Suprapubic skin (tissue), 4 donors: ENCODE measurements around the gene CCM2L. TPM values are rescaled to one million over a fixed set of nuclear protein-coding genes. Genes with fewer than 3 reads are reported as not detected.
A peak's percentile ranks its signal among the peaks of the same experiment; 100 is the strongest.
"Not testable (repeated sequence)": the region's sequence is repeated elsewhere in the genome, so short reads cannot be mapped to it uniquely, and the experiment has no call there.

ENCODE experiments used
- DNase-seq, 2 donors: peaks; one replicate each; pipeline ENCODE4 v3.0.0-alpha.2; 2019; ENCODE audit warnings: low spot score in 2 of 2
- H3K27ac ChIP-seq: fragments of 200-600 bp; sonication (generic); one replicate; pipeline ENCODE4 v1.5.1; 2019
- H3K27me3 ChIP-seq: fragments of 200-600 bp; sonication (generic); one replicate; pipeline ENCODE4 v1.5.1; 2019
- H3K36me3 ChIP-seq: fragments of 200-600 bp; sonication (generic); one replicate; pipeline ENCODE4 v1.5.1; 2019
- H3K4me1 ChIP-seq: fragments of 200-600 bp; sonication (generic); one replicate; pipeline ENCODE4 v1.5.1; 2019
- H3K4me3 ChIP-seq: fragments of 200-600 bp; sonication (generic); one replicate; pipeline ENCODE4 v1.5.1; 2019; ENCODE audit warnings: mild to moderate bottlenecking
- H3K9me3 ChIP-seq: fragments of 200-600 bp; sonication (generic); one replicate; pipeline ENCODE4 v1.5.1; 2019
- EP300 ChIP-seq: sonication (generic); formaldehyde crosslinking; IDR thresholded peaks from one replicate; pipeline ENCODE4 v1.6.1; 2017; ENCODE audit warnings: antibody characterized with exemption
- POLR2A ChIP-seq, 2 donors: fragments of 450-650 bp; IDR thresholded peaks; one replicate each; pipeline ENCODE4 v1.6.1; 2017; ENCODE audit warnings: antibody characterized with exemption in 2 of 2, mild to moderate bottlenecking in 2 of 2, moderate library complexity in 2 of 2
- POLR2AphosphoS5 ChIP-seq, 3 donors: sonication (generic); formaldehyde crosslinking; IDR thresholded peaks; one replicate each; pipeline ENCODE4 v1.6.1; 2017; ENCODE audit warnings: antibody characterized with exemption in 3 of 3
- WGBS: methylation state at CpG from one replicate; pipeline ENCODE4 v1.1.5; 2018; 5-methylcytosine and 5-hydroxymethylcytosine counted together
- total RNA-seq, 4 donors: library from RNA; depleted of rRNA; stranded (reverse); fragments of >200 nt; gene quantifications; one replicate each; pipeline ENCODE4 v1.1.0, GENCODE V29; 2016
- TF ChIP-seq, protein P1 (sequence below), 2 donors: fragments of 200-600 bp in 1 of 2; fragments of 450-650 bp in 1 of 2; sonication (generic) in 1 of 2; IDR thresholded peaks; one replicate each; pipeline ENCODE4 v1.5.1; 2016 to 2019; ENCODE audit warnings: antibody characterized with exemption in 2 of 2, mild to moderate bottlenecking in 1 of 2, moderate library complexity in 1 of 2

Gene CCM2L
- total RNA-seq, 4 donors from 2014 or later: 0.62 to 3.4 (median 1.4) TPM

DNA sequence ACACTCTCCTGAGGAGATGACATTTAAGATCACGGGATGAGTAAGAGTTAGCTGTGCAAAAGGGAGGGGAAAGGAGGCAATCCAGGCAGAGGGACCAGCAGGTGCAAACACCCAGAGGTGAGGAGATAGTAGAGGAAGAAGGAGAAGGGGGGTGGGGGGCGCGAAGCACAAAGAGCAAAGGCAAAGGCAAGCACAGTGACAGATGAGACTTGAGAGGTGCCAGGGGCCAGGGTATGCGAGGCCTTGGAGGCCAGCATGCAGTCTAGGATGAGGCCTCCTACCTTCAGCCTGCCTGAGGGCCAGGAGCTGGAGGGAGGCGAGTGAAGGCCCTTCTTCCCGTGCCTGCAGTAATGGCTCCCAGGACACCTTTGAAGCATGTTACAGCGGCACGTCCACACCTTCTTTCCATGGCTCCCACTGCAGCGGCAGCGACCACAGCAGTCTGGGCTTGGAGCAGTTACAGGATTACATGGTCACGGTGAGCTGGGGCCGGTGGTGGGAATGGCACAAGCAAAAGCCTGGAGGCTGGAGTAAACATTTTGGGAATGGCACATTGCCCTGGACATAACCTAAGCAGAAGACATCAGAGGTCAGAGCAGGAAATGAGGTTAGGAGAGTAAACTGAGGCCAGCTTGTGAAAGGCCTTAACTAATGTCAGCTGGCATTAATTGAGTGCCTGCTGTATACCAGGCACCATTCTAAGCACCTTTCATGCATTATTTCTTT lies 18.6 kb downstream of the CCM2L start:
- no peak for DNase-seq
- TF ChIP-seq POLR2A (IDR thresholded peaks at IDR 0.05): no peak
- TF ChIP-seq, protein P1, sequence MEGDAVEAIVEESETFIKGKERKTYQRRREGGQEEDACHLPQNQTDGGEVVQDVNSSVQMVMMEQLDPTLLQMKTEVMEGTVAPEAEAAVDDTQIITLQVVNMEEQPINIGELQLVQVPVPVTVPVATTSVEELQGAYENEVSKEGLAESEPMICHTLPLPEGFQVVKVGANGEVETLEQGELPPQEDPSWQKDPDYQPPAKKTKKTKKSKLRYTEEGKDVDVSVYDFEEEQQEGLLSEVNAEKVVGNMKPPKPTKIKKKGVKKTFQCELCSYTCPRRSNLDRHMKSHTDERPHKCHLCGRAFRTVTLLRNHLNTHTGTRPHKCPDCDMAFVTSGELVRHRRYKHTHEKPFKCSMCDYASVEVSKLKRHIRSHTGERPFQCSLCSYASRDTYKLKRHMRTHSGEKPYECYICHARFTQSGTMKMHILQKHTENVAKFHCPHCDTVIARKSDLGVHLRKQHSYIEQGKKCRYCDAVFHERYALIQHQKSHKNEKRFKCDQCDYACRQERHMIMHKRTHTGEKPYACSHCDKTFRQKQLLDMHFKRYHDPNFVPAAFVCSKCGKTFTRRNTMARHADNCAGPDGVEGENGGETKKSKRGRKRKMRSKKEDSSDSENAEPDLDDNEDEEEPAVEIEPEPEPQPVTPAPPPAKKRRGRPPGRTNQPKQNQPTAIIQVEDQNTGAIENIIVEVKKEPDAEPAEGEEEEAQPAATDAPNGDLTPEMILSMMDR (IDR thresholded peaks at IDR 0.05): no peak
- no peak for TF ChIP-seq EP300
- no peak for TF ChIP-seq POLR2AphosphoS5 (IDR thresholded peaks at IDR 0.05)
- Histone ChIP-seq H3K4me1 (peaks cover 7% of the 10 kb centered on the region), H3K27ac (no peak overlapping the region), H3K4me3 (no peak overlapping the region), H3K36me3 (no peaks in the 10 kb centered on the region), H3K9me3 (no peaks in the 10 kb centered on the region), H3K27me3 (peaks cover 23% of the 10 kb centered on the region)
- WGBS: 54% methylated on average over 12 of the region's 12 CpGs

DNA sequence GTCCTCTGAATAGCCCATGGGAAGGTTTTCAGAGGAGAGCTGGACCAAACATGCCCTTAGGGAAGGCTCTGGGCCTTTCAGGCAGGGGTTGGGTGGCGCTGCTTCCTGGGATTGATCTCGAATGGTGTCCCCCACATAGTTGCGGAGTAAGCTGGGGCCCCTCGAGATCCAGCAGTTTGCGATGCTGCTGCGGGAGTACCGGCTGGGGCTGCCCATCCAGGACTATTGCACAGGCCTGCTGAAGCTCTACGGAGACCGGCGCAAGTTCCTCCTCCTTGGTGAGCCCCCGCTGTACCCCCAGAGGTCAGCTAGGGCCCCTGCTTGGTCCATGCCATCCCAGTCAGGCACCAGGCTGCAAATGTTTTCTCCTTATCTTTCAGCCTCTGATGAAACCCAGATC lies 19.3 kb downstream of the CCM2L start:
- WGBS: 84% methylated on average over 6 of the region's 11 CpGs
- H3K27ac ChIP-seq: no peak overlapping the region
- H3K4me3 ChIP-seq: no peak overlapping the region
- TF ChIP-seq POLR2A (IDR thresholded peaks at IDR 0.05) (no peak), POLR2AphosphoS5 (IDR thresholded peaks at IDR 0.05) (no peak), EP300 (no peak)
- TF ChIP-seq, protein P1 (IDR thresholded peaks at IDR 0.05): no peak
- H3K9me3 ChIP-seq: no peaks in the 10 kb centered on the region
- no peak for DNase-seq
- H3K36me3 ChIP-seq: no peaks in the 10 kb centered on the region
- peaks cover 23% of the 10 kb centered on the region for H3K27me3 ChIP-seq
- peaks cover 7% of the 10 kb centered on the region for H3K4me1 ChIP-seq

DNA sequence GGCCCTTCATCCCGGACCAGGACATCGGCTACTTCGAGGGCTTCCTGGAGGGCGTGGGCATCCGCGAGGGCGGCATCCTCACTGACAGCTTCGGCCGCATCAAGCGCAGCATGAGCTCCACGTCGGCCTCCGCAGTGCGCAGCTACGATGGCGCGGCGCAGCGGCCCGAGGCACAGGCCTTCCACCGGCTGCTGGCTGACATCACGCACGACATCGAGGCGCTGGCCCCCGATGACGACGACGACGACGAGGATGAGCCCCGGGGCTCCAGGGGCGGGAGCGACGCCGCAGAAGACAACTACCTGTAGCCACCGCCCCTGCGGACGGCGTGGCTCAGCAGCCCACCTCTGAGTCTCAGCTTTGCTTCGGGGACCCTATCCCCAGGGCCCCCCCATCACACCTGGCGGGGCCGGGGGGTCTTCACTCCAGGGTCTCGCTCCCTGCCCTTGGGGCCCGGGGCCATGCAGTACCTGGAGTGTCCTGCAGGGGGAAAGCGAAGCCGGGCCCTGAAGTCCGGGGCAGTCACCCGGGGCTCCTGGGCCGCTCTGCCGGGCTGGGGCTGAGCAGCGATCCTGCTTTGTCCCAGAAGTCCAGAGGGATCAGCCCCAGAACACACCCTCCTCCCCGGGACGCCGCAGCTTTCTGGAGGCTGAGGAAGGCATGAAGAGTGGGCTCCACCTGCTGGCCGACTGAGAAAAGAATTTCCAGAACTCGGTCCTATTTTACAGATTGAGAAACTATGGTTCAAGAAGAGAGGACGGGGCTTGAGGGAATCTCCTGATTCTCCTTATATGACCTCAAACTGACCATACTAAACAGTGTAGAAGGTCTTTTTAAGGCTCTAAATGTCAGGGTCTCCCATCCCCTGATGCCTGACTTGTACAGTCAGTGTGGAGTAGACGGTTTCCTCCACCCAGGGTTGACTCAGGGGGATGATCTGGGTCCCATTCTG lies 21.0 kb downstream of the CCM2L start:
- Histone ChIP-seq H3K4me1 (peaks cover 7% of the 10 kb centered on the region), H3K9me3 (no peaks in the 10 kb centered on the region), H3K27me3 (peaks cover 25% of the 10 kb centered on the region), H3K4me3 (peak overlapping the region; percentile 25), H3K27ac (no peak overlapping the region), H3K36me3 (no peaks in the 10 kb centered on the region)
- TF ChIP-seq POLR2AphosphoS5 (IDR thresholded peaks at IDR 0.05): no peak
- TF ChIP-seq, protein P1 (IDR thresholded peaks at IDR 0.05): peak; percentile 63 to 87
- DNase-seq: peak in 1 of 2 donors; percentile 78
- 7% methylated on average over 11 of the region's 59 CpGs for WGBS

DNA sequence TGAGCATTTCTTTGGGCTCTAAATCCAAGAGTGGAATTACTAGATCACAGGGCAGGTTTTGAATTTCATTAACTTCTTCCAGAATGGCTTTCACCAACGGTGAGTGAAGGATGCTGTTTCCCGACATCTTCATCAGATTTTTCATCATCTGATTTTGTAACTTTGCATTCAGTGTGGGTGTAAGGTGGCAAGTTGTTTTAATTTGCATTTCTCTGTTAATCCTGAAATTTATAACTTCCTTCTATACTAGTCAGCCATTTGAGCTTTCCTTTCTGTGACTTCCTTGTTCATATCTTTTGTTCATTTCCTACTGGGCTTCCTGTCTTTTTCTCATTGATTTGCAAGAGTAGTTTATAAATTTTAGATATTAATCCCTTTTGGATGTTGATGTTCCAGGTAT lies 23.1 kb downstream of the CCM2L start:
- Histone ChIP-seq H3K27me3 (peaks cover 32% of the 10 kb centered on the region), H3K4me3 (no peak overlapping the region), H3K4me1 (peaks cover 7% of the 10 kb centered on the region), H3K9me3 (no peaks in the 10 kb centered on the region), H3K27ac (no peak overlapping the region), H3K36me3 (no peaks in the 10 kb centered on the region)
- TF ChIP-seq, protein P1 (IDR thresholded peaks at IDR 0.05): no peak
- TF ChIP-seq EP300 (no peak), POLR2AphosphoS5 (IDR thresholded peaks at IDR 0.05) (no peak), POLR2A (IDR thresholded peaks at IDR 0.05) (no peak)
- WGBS: 56% methylated on average over 2 of the region's 2 CpGs
- DNase-seq: no peak

DNA sequence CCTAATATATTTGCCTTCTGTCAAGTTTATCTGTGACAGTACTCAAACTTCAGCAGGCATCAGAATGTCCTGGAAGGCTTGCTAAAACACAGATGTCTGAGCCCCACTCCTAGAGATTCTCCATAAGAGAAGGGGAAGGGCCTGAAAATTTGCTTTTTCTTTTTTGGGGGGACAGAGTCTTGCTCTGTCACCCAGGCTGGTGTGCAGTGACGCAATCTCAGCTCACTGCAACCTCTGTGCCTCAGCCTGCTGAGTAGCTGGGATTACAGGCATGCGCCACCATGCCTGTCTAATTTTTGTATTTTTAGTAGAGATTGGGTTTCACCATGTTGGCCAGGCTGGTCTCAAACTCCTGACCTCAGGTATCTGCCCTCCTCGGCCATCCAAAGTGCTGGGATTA lies 23.5 kb downstream of the CCM2L start:
- WGBS: 81% methylated on average over 3 of the region's 3 CpGs
- peaks cover 32% of the 10 kb centered on the region for H3K27me3 ChIP-seq

More for the DNA sequence above, 23.5 kb downstream of the CCM2L start:
- not testable (repeated sequence) for H3K36me3 ChIP-seq, DNase-seq, H3K4me1 ChIP-seq, H3K27ac ChIP-seq, H3K9me3 ChIP-seq, H3K4me3 ChIP-seq
